ENCODE results near the gene CNGA2.

CNGA2 gene

DNA sequence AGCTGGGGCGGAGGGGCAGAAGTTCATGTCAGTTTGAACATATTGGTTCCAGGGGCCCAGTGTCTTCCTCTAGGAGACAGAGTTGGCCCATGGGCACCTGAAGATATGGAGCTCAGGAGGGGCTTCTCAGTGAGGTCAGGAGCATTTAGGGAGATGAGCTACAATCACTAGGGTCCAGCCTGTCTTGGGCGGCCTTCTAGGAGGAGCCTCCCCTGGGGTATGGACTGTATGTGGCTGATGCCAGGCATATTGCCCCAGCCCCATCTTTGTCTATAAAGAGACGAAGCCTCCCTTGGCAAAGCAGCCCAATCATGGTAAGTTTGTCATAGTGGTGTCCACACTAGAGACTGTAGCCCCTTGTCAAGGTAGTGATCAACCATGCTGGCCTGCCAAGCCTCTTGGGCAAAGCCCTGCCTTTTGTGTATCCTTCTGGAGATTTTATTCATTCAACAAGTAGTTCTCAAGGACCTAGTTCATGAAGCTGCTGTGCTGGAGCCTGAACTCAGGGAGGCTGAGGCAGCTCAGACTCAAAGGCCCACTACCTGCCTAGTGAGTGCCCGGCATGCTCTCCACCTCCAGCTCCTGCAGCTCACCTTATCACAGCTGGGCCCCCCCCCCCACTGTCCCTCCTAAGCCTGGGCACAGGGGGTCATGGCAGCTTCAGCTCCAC is 5.4 kb upstream of the CNGA2 start:
- no peak for TF ChIP-seq ZBTB7A (IDR thresholded peaks at IDR 0.05; ENCODE audit: low read depth)
- TF ChIP-seq EGR1 (IDR thresholded peaks at IDR 0.05): no peak
- no peak for TF ChIP-seq RAD21 (IDR thresholded peaks at IDR 0.05; ENCODE audit: low read depth)
- TF ChIP-seq YY1 (IDR thresholded peaks at IDR 0.05; ENCODE audit: low read depth): no peak
- TF ChIP-seq CEBPB (IDR thresholded peaks at IDR 0.05): no peak
- no peak for TF ChIP-seq TEAD4 (IDR thresholded peaks at IDR 0.05)
- TF ChIP-seq EP300 (IDR thresholded peaks at IDR 0.05; ENCODE audit: borderline replicate concordance): no peak
- no peak for TF ChIP-seq TCF12 (IDR thresholded peaks at IDR 0.05; ENCODE audit: low read depth)
- no peak for TF ChIP-seq USF1 (IDR thresholded peaks at IDR 0.05)
- TF ChIP-seq NFIC (IDR thresholded peaks at IDR 0.05): no peak
- no peak for TF ChIP-seq MAX (IDR thresholded peaks at IDR 0.05)
- TF ChIP-seq CREB1 (IDR thresholded peaks at IDR 0.05; ENCODE audit: low read depth): no peak
- TF ChIP-seq, protein P1, sequence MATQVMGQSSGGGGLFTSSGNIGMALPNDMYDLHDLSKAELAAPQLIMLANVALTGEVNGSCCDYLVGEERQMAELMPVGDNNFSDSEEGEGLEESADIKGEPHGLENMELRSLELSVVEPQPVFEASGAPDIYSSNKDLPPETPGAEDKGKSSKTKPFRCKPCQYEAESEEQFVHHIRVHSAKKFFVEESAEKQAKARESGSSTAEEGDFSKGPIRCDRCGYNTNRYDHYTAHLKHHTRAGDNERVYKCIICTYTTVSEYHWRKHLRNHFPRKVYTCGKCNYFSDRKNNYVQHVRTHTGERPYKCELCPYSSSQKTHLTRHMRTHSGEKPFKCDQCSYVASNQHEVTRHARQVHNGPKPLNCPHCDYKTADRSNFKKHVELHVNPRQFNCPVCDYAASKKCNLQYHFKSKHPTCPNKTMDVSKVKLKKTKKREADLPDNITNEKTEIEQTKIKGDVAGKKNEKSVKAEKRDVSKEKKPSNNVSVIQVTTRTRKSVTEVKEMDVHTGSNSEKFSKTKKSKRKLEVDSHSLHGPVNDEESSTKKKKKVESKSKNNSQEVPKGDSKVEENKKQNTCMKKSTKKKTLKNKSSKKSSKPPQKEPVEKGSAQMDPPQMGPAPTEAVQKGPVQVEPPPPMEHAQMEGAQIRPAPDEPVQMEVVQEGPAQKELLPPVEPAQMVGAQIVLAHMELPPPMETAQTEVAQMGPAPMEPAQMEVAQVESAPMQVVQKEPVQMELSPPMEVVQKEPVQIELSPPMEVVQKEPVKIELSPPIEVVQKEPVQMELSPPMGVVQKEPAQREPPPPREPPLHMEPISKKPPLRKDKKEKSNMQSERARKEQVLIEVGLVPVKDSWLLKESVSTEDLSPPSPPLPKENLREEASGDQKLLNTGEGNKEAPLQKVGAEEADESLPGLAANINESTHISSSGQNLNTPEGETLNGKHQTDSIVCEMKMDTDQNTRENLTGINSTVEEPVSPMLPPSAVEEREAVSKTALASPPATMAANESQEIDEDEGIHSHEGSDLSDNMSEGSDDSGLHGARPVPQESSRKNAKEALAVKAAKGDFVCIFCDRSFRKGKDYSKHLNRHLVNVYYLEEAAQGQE (IDR thresholded peaks at IDR 0.05; ENCODE audit: low read depth): no peak
- no peak for TF ChIP-seq FOXM1 (IDR thresholded peaks at IDR 0.05; ENCODE audit: borderline replicate concordance, low read depth)
- no peak for TF ChIP-seq TAF1 (IDR thresholded peaks at IDR 0.05; ENCODE audit: low read depth)

DNA sequence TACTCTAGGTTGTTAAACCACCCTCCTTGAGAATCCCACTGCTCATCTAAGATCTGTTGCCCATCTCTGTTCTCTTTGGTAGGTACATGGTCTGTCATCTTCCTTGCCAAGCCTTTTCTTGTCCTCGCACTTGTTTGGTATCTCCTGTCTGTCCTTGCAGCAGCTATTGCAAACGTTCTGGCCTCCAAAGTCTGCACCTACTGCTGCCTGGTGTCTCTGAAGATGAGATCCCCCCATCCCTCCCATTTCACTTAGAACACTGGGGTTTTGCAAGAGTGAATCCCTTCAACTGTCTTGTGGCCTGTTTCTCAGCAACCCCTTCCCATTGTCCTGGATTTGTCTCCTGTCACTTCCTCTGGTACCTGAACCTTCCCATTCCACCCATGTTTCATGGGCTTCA is 673 bp downstream of the CNGA2 start:
- TF ChIP-seq NFIC (IDR thresholded peaks at IDR 0.05) (no peak), EGR1 (IDR thresholded peaks at IDR 0.05) (no peak), TEAD4 (IDR thresholded peaks at IDR 0.05) (no peak), EP300 (IDR thresholded peaks at IDR 0.05; ENCODE audit: borderline replicate concordance) (no peak), MAX (IDR thresholded peaks at IDR 0.05) (no peak), TCF12 (IDR thresholded peaks at IDR 0.05; ENCODE audit: low read depth) (no peak), YY1 (IDR thresholded peaks at IDR 0.05; ENCODE audit: low read depth) (no peak), FOXM1 (IDR thresholded peaks at IDR 0.05; ENCODE audit: borderline replicate concordance, low read depth) (no peak), CEBPB (IDR thresholded peaks at IDR 0.05) (no peak), USF1 (IDR thresholded peaks at IDR 0.05) (no peak), RAD21 (IDR thresholded peaks at IDR 0.05; ENCODE audit: low read depth) (no peak), ZBTB7A (IDR thresholded peaks at IDR 0.05; ENCODE audit: low read depth) (no peak), CREB1 (IDR thresholded peaks at IDR 0.05; ENCODE audit: low read depth) (no peak), TAF1 (IDR thresholded peaks at IDR 0.05; ENCODE audit: low read depth) (no peak)
- TF ChIP-seq, protein P1 (IDR thresholded peaks at IDR 0.05; ENCODE audit: low read depth): no peak

DNA sequence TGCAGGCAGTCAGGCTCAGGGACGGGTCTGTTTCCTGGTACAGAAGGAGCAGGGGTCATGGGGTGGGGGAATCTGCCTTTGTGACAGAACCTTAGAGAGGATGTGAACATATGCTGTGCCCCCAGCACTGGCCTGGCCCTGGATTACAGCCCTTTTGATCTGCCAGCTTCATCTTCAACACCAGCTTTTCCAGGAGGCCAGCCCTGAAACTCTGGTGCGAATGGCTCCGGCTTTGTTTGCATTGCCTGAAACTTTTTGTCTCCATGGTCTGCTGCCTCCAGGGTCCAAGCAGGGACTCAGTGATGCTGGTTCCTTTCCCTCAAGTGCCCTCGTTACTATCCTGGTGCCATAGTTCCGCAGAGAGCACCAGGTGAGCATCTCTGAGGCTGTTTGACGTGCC is 2.1 kb downstream of the CNGA2 start:
- TF ChIP-seq USF1 (IDR thresholded peaks at IDR 0.05) (no peak), YY1 (IDR thresholded peaks at IDR 0.05; ENCODE audit: low read depth) (no peak), TAF1 (IDR thresholded peaks at IDR 0.05; ENCODE audit: low read depth) (no peak)

DNA sequence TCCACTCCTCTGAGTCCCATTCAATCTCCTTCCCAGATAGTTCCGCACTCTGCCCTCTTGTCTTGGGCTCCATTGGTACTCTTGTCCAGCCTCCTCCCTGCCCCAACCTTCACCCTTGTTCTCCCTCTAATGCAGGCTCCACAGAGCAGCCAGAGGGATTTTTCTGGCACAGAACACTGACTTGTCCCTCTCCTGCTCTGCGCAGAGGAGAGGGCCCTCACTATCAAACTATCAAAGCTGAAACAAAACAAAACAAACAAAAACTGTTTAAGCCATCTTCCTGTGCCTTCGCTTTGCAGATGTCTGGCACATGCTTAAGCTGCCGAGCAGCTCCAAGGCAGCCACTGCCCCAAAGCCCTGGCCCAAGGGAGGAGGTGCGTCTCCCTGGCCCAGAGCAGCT is 2.9 kb downstream of the CNGA2 start:
- no peak for TF ChIP-seq EP300 (IDR thresholded peaks at IDR 0.05; ENCODE audit: borderline replicate concordance)
- no peak for TF ChIP-seq CREB1 (IDR thresholded peaks at IDR 0.05; ENCODE audit: low read depth)

- no peak for TF ChIP-seq FOXM1 (IDR thresholded peaks at IDR 0.05; ENCODE audit: borderline replicate concordance, low read depth)
- no peak for TF ChIP-seq YY1 (IDR thresholded peaks at IDR 0.05; ENCODE audit: low read depth)
- no peak for TF ChIP-seq USF1 (IDR thresholded peaks at IDR 0.05)
These were observed 4.2 kb downstream of the CNGA2 start for GRCh38 chrX:151738751-151739150.

DNA sequence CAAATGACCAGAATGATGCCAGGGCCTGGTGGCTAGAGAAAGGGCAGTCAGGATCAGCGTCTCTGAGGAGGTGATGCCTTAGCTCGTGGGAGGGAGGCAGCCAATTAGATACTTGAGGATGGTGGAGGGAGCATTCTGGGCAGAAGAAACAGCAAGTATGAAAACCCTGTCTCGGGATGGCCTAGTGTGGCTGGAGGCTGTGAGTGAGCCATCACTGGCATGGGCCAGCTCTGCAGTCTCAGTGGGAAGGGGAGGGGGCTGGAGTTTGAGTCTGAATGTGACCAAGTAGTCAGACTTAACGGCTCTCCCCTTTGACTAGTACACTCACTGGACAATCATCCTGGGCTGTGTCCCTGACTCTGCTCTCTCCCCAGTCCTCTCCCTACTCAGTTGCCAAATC is 7.1 kb downstream of the CNGA2 start:
- TF ChIP-seq CEBPB (IDR thresholded peaks at IDR 0.05): no peak
- TF ChIP-seq ZBTB7A (IDR thresholded peaks at IDR 0.05; ENCODE audit: low read depth): no peak
- TF ChIP-seq RAD21 (IDR thresholded peaks at IDR 0.05; ENCODE audit: low read depth): no peak
- TF ChIP-seq NFIC (IDR thresholded peaks at IDR 0.05): no peak
- TF ChIP-seq, protein P1 (IDR thresholded peaks at IDR 0.05; ENCODE audit: low read depth): no peak
- TF ChIP-seq TCF12 (IDR thresholded peaks at IDR 0.05; ENCODE audit: low read depth): no peak
- TF ChIP-seq USF1 (IDR thresholded peaks at IDR 0.05): no peak
- no peak for TF ChIP-seq YY1 (IDR thresholded peaks at IDR 0.05; ENCODE audit: low read depth)
- no peak for TF ChIP-seq CREB1 (IDR thresholded peaks at IDR 0.05; ENCODE audit: low read depth)
- no peak for TF ChIP-seq TAF1 (IDR thresholded peaks at IDR 0.05; ENCODE audit: low read depth)
